ENCODE data around the gene MGMT. TPM values are rescaled to one million over a fixed set of nuclear protein-coding genes. Genes with fewer than 3 reads are reported as not detected.

MGMT gene
- total RNA-seq, 2 donors from 2014 or later, result 14.6 to 17.2 TPM

- H3K9me3 ChIP-seq (ENCODE audit: control insufficient read depth, low read length, poor library complexity, severe bottlenecking), result peaks cover 8% of the 10 kb centered on the region
- H3K27me3 Mint-ChIP-seq, result no peaks in the 10 kb centered on the region
- no peak overlapping the region for H3K27ac Mint-ChIP-seq
- DNase-seq (no peak), ATAC-seq (no peak)
- no peaks in the 10 kb centered on the region for H3K4me1 Mint-ChIP-seq
- H3K4me3 Mint-ChIP-seq, result no peak overlapping the region
- no peaks in the 10 kb centered on the region for H3K36me3 Mint-ChIP-seq (ENCODE audit: low read depth)
Measured at GRCh38 chr10:129486805-129487204, 19.8 kb downstream of the MGMT start.

DNA sequence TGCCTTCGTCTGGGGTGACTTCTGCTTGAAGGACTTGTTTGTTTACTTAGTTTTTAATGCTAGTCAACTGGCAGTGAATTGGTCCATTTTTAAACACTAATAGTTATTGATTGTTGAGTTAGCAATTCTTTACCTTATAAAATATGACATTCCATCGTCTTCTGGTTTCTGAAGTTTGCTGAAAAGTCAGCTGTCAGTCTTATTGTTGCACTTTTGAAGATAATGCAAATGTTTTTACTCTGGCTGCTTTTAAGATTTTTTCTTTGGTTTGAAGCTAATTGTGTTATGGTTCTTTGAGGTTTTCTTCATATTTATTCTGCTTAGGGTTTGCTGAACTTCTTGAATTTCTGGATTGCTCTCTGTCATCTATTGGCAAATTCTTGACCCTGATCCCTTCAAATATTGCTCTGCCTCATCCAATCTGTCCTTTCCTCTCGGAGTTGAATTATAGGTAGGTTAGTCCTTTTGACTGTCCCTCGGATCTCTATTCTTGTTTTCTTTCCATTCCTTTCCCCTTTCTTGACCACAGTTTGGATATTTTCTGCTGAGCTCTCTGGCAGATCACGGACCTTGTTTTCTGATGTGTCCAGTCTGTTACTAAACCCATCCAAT is 24.2 kb downstream of the MGMT start:
- peaks cover 8% of the 10 kb centered on the region for H3K9me3 ChIP-seq (ENCODE audit: control insufficient read depth, low read length, poor library complexity, severe bottlenecking)
- ATAC-seq (no peak), DNase-seq (no peak)
- H3K27me3 Mint-ChIP-seq, result no peaks in the 10 kb centered on the region
- no peak overlapping the region for H3K4me3 Mint-ChIP-seq
- H3K27ac Mint-ChIP-seq, result no peak overlapping the region
- H3K36me3 Mint-ChIP-seq (ENCODE audit: low read depth), result no peaks in the 10 kb centered on the region
- no peaks in the 10 kb centered on the region for H3K4me1 Mint-ChIP-seq

- H3K36me3 Mint-ChIP-seq (ENCODE audit: low read depth), result no peaks in the 10 kb centered on the region
- no peaks in the 10 kb centered on the region for H3K27me3 Mint-ChIP-seq
Measured at GRCh38 chr10:129494176-129494575, 27.1 kb downstream of the MGMT start.

GRCh38 chr10:129494740-129495139 is 27.7 kb downstream of the MGMT start:
- Mint-ChIP-seq H3K4me1 (peaks cover 4% of the 10 kb centered on the region), H3K27me3 (no peaks in the 10 kb centered on the region), H3K36me3 (ENCODE audit: low read depth) (no peaks in the 10 kb centered on the region), H3K4me3 (no peak overlapping the region), H3K27ac (no peak overlapping the region)
- DNase-seq (no peak), ATAC-seq (no peak)
- peaks cover 8% of the 10 kb centered on the region for H3K9me3 ChIP-seq (ENCODE audit: control insufficient read depth, low read length, poor library complexity, severe bottlenecking)

More at GRCh38 chr10:129494176-129494575, 27.1 kb downstream of the MGMT start:
- no peak for ATAC-seq
- peaks cover 4% of the 10 kb centered on the region for H3K4me1 Mint-ChIP-seq
- no peak overlapping the region for H3K27ac Mint-ChIP-seq
- H3K4me3 Mint-ChIP-seq, result no peak overlapping the region
- no peak for DNase-seq
- H3K9me3 ChIP-seq (ENCODE audit: control insufficient read depth, low read length, poor library complexity, severe bottlenecking), result peaks cover 8% of the 10 kb centered on the region

DNA sequence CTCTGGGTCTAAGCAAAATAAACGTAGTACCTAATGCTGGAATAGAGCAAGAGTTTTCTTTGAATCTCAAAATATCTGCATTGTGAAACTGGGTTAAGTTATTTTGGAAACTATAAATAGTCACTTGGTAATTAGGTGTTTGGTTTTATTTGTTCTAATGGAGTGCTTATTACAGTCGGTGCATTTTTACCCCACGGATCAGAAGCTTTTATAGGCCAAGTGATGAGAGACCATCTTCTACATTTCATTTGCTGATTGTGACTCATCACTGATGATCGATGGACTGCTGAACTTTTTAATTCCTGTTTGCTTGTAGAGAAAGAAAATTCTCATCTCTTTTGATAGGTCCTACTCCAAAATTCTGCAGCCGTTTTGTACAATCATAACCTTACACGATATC is 28.2 kb downstream of the MGMT start:
- H3K9me3 ChIP-seq (ENCODE audit: control insufficient read depth, low read length, poor library complexity, severe bottlenecking), result peaks cover 8% of the 10 kb centered on the region
- Mint-ChIP-seq H3K4me1 (peaks cover 4% of the 10 kb centered on the region), H3K36me3 (ENCODE audit: low read depth) (no peaks in the 10 kb centered on the region), H3K4me3 (no peak overlapping the region), H3K27ac (no peak overlapping the region), H3K27me3 (no peaks in the 10 kb centered on the region)
- ATAC-seq (no peak), DNase-seq (no peak)

- Mint-ChIP-seq H3K27me3 (no peaks in the 10 kb centered on the region), H3K4me3 (no peak overlapping the region), H3K4me1 (peaks cover 4% of the 10 kb centered on the region), H3K36me3 (ENCODE audit: low read depth) (peaks cover 2% of the 10 kb centered on the region), H3K27ac (no peak overlapping the region)
- DNase-seq (no peak), ATAC-seq (no peak)
- peaks cover 8% of the 10 kb centered on the region for H3K9me3 ChIP-seq (ENCODE audit: control insufficient read depth, low read length, poor library complexity, severe bottlenecking)
Measured at GRCh38 chr10:129495698-129496097, 28.7 kb downstream of the MGMT start.

GRCh38 chr10:129497013-129497412 is 30.0 kb downstream of the MGMT start:
- peaks cover 4% of the 10 kb centered on the region for H3K4me1 Mint-ChIP-seq
- H3K36me3 Mint-ChIP-seq (ENCODE audit: low read depth), result peaks cover 2% of the 10 kb centered on the region
- no peak overlapping the region for H3K27ac Mint-ChIP-seq
- H3K9me3 ChIP-seq (ENCODE audit: control insufficient read depth, low read length, poor library complexity, severe bottlenecking), result peaks cover 6% of the 10 kb centered on the region
- no peak overlapping the region for H3K4me3 Mint-ChIP-seq
- no peak for ATAC-seq
- DNase-seq, result no peak
- H3K27me3 Mint-ChIP-seq, result no peaks in the 10 kb centered on the region

- H3K36me3 Mint-ChIP-seq (ENCODE audit: low read depth), result peaks cover 2% of the 10 kb centered on the region
- H3K27ac Mint-ChIP-seq, result no peak overlapping the region
- DNase-seq (no peak), ATAC-seq (no peak)
- H3K4me1 Mint-ChIP-seq, result peaks cover 4% of the 10 kb centered on the region
- H3K4me3 Mint-ChIP-seq, result no peak overlapping the region
- H3K9me3 ChIP-seq (ENCODE audit: control insufficient read depth, low read length, poor library complexity, severe bottlenecking), result no peaks in the 10 kb centered on the region
- H3K27me3 Mint-ChIP-seq, result no peaks in the 10 kb centered on the region
Measured at GRCh38 chr10:129498680-129499079, 31.6 kb downstream of the MGMT start.

- Mint-ChIP-seq H3K27ac (no peak overlapping the region), H3K4me3 (no peak overlapping the region), H3K36me3 (ENCODE audit: low read depth) (peaks cover 2% of the 10 kb centered on the region), H3K4me1 (peaks cover 4% of the 10 kb centered on the region), H3K27me3 (no peaks in the 10 kb centered on the region)
- ATAC-seq, result no peak
- no peaks in the 10 kb centered on the region for H3K9me3 ChIP-seq (ENCODE audit: control insufficient read depth, low read length, poor library complexity, severe bottlenecking)
- no peak for DNase-seq
Measured at GRCh38 chr10:129500617-129501339, 33.7 kb downstream of the MGMT start.

GRCh38 chr10:129501652-129502436 is 34.8 kb downstream of the MGMT start:
- ATAC-seq (no peak), DNase-seq (no peak)
- no peaks in the 10 kb centered on the region for H3K27me3 Mint-ChIP-seq
- no peak overlapping the region for H3K4me3 Mint-ChIP-seq
- H3K36me3 Mint-ChIP-seq (ENCODE audit: low read depth), result peaks cover 2% of the 10 kb centered on the region
- no peaks in the 10 kb centered on the region for H3K9me3 ChIP-seq (ENCODE audit: control insufficient read depth, low read length, poor library complexity, severe bottlenecking)
- H3K27ac Mint-ChIP-seq, result no peak overlapping the region
- peaks cover 4% of the 10 kb centered on the region for H3K4me1 Mint-ChIP-seq

GRCh38 chr10:129502448-129502847 is 35.4 kb downstream of the MGMT start:
- Mint-ChIP-seq H3K27ac (no peak overlapping the region), H3K27me3 (no peaks in the 10 kb centered on the region), H3K4me1 (peaks cover 4% of the 10 kb centered on the region), H3K36me3 (ENCODE audit: low read depth) (peaks cover 2% of the 10 kb centered on the region), H3K4me3 (no peak overlapping the region)
- ATAC-seq (no peak), DNase-seq (no peak)
- no peaks in the 10 kb centered on the region for H3K9me3 ChIP-seq (ENCODE audit: control insufficient read depth, low read length, poor library complexity, severe bottlenecking)

DNA sequence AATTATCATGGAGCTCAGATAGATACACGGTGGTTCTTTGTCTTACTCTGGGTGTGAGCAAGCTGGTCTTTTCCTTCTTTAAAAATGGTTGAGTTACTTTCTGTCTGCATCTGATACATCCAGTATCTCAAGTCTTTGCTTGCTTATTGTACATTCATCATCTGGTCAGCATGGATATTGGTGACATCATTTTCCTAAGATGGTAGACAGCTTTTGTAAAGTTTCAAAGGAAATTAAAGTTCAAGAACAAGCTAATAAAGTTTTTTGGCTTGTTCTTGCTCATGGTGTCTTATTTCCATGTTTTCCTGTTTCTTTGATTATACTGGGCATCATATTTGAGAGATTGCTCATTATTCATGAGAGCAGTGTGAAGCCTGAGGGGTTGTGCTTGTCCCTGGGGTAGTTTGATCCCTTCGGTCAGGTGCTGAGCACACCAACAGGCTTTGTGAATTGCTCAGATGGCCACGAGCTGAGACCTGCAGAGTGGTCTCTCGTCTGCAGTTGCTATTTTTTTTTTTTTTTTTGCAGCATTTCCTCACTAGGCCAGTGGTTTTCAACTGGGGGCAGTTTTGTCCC is 38.5 kb downstream of the MGMT start:
- Mint-ChIP-seq H3K36me3 (ENCODE audit: low read depth) (peaks cover 2% of the 10 kb centered on the region), H3K27me3 (no peaks in the 10 kb centered on the region), H3K4me3 (no peak overlapping the region), H3K4me1 (no peaks in the 10 kb centered on the region), H3K27ac (no peak overlapping the region)
- H3K9me3 ChIP-seq (ENCODE audit: control insufficient read depth, low read length, poor library complexity, severe bottlenecking), result no peaks in the 10 kb centered on the region
- DNase-seq (no peak), ATAC-seq (no peak)

GRCh38 chr10:129506101-129506797 is 39.2 kb downstream of the MGMT start:
- Mint-ChIP-seq H3K27ac (no peak overlapping the region), H3K4me1 (no peaks in the 10 kb centered on the region), H3K36me3 (ENCODE audit: low read depth) (no peaks in the 10 kb centered on the region), H3K4me3 (no peak overlapping the region), H3K27me3 (no peaks in the 10 kb centered on the region)
- ATAC-seq (no peak), DNase-seq (no peak)
- no peaks in the 10 kb centered on the region for H3K9me3 ChIP-seq (ENCODE audit: control insufficient read depth, low read length, poor library complexity, severe bottlenecking)
